SK-N-SH (cell line): ENCODE measurements around the gene LECT2.

Source experiments
- CTCF ChIP-seq: fragments of 200-600 bp; sonication (generic); IDR thresholded peaks from 2 replicates; pipeline ENCODE4 v1.6.1; 2017; ENCODE audit warnings: antibody characterized with exemption, mild to moderate bottlenecking, moderate library complexity
- EP300 ChIP-seq, 2 experiments: IDR thresholded peaks; 2 replicates each; pipeline versions ENCODE4 v1.4.0 to v1.6.1; 2012; ENCODE audit warnings: borderline replicate concordance in 1 of 2, low read depth in 1 of 2, low read length in 1 of 2
- FOXJ3 ChIP-seq: sonication (generic); formaldehyde crosslinking; IDR thresholded peaks from 2 replicates; pipeline ENCODE4 v1.5.1; 2020; ENCODE audit warnings: mild to moderate bottlenecking, missing genetic modification reagents
- GABPA ChIP-seq: IDR thresholded peaks from 2 replicates; pipeline ENCODE4 v1.4.0; 2012; ENCODE audit warnings: low read depth, mild to moderate bottlenecking
- JUND ChIP-seq: IDR thresholded peaks from 2 replicates; pipeline ENCODE4 v1.4.0; 2012
- NFIC ChIP-seq: IDR thresholded peaks from 2 replicates; pipeline ENCODE4 v1.4.0; 2012; ENCODE audit warnings: borderline replicate concordance
- NRF1 ChIP-seq: IDR thresholded peaks from 2 replicates; pipeline ENCODE4 v1.6.1; 2012; ENCODE audit warnings: low read depth, mild to moderate bottlenecking, low read length
- POLR2AphosphoS5 ChIP-seq: IDR thresholded peaks from 2 replicates; pipeline ENCODE4 v1.6.1; 2012; ENCODE audit warnings: low read depth, low read length
- REST ChIP-seq: IDR thresholded peaks from 2 replicates; pipeline ENCODE4 v1.6.1; 2012; ENCODE audit warnings: mild to moderate bottlenecking, low read depth, low read length, moderate library complexity
- ZBTB33 ChIP-seq: IDR thresholded peaks from 2 replicates; pipeline ENCODE4 v1.4.0; 2012; ENCODE audit warnings: low read depth, borderline replicate concordance

GRCh38 chr5:135979510-135979909 is 24.7 kb upstream of the LECT2 start:
- TF ChIP-seq CTCF (no peak), GABPA (no peak), REST (no peak), JUND (peak; percentile 72), EP300 (IDR thresholded peaks at IDR 0.05; ENCODE audit: borderline replicate concordance in 1 of 2, low read depth in 1 of 2, low read length in 1 of 2) (peak; percentile 80 to 92), POLR2AphosphoS5 (peak; percentile 50; the same call in 1 of the 2 replicates), NFIC (peak; percentile 66), FOXJ3 (CRISPR knock-in tag) (no peak), NRF1 (no peak), ZBTB33 (no peak)
